SKM-1 (cell line): Measurements from ENCODE around the gene SHQ1.

ENCODE experiments used
- DNase-seq: peaks from one replicate; lab custom pipeline; 2025; ENCODE audit not compliant: unreplicated experiment; lab: John Stamatoyannopoulos, UW

Gene SHQ1

DNA sequence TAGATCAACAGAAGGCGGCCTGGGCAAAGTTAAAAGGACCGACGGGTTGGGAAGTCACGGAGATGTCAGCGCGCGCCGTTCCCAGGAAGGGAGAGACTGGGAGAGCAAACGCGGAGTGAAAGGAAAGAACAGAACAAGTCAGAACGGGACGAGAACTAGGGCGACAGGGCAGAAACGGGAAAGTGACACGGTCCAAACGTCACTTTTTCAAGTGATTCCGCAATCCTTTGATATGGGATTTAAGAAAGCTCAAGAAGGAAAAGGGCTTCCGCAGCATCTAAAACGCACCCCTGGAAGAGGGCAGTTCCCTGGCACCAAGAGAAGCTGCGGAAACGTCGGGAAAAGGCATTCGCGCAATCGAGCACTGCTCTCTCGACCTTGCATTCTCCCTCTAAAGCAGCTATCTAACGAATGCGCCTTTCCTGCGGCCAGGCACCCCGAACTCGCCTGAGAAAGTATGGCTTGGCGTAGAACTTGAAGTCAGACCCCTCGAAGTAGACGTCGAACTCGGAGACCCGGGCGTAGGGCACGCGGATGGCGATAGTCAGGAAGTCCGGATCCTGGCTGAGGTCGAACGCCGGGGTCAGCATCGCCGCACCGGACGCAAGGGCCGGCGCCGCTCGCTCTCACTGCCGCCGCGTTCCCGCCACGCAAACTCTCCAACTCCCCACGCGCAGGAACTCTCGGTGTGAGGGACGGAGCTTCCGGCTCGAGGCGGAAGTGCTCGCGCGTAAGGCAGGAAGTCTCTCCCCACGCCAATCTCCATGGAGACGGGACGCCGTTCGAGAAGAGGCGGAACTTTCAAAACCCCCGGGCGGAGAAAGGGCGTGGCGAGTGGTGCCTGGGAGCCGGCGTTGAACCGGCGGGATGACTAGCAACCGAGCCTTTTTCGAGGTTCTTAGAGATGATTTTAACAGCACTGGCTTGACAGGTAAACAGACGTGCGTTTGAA, at the start of gene SHQ1:
TSS of gene SHQ1 (minus strand) at position 695 of the 952 bp plus-strand sequence. CDS start at position 590, 105 bp downstream.
- peak; percentile 72 for DNase-seq

DNA sequence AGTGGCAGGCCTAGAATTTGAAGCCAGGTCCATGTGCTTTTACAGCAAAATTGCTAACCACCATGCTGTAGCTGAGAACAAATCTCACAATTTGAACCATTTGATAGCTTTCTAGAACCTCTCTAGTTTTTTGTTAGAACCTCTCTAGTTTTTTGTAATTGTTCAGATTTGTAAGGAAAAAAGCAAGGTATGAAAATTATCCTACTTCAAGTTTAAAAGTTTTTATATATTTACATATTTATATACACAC, 49.4 kb upstream of the SHQ1 start:
- no peak for DNase-seq

DNA sequence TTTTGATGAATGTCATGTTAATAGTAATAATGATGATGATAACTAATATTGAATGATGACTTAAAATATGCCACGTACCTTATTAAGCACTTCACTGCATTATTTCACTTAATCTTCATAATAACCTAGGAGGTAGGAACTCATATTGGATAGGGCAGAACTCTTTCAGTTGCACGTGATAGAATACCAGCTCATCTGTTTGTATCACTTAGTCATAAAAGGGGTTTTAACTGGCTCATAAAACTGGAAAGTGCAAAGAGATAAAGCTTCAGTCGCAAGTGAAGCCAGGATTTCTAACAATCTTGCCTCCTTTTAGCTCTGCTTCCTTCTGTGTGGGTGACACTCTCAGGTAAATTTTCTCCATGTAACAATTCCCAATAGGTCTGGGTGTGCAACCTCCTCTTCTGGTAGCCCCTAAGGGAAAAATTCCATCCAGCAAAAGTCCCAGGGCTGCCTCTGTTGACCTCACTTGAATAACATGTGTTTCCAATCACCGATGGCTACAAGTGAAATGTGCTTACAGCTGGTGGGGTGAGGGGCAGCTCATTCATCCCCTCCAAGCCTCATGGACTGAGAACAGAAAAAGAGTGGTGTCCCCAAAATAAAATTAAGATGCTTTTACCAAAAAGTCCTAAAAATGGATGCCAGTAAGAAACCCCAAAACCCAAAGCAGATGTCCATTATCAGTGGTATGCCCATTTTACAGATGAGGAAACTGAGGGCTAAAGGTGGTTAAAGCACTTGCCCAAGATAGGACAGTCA, 48.9 kb upstream of the SHQ1 start:
- DNase-seq: no peak

DNA sequence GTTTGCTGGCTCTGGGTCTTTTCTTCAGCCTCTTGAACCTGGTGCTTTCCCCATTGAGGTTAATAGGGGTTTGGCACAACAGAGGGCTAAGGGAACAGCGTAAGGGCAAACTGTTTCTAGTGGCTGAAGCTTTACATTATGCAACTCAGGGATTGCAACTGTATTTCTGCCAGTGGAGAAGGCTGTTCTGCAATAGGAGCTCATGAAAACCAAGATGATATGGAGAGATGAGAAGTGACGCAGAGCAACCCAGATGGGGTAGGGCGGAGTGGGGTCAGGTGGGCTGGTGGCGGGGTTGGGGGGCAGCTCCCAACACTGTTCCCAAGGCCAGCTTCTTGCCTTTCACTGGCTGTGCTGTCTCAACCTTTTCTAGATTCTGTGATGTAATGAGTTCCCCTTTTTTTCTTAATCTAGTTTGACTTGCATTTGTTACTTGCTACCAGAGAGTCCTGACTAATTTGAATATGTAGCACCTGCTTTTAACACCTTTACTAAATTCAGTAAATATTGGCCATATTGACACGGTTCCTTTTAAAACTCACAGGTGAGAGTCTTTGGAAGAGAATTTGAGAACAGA, 46.8 kb upstream of the SHQ1 start:
- peak; percentile 83 for DNase-seq

DNA sequence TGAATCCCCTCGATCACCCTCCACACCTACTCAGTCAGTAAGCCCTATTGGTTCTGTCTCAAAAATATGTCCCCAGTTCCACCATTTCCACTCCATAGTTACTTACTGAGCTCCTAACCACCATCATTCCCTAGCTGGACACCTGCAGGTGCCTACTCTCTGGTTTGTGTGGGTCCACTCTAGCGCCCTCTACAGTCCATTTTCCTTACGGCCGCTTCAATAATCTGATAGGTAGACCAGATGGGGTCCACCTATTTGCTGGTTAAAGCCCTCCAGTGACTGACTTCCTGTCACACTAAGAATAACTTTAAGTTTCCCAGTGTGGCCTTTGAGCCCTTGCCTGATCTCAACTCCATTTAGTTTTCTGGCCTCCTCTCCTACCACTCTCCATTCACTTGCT, 44.6 kb upstream of the SHQ1 start:
- DNase-seq: no peak

DNA sequence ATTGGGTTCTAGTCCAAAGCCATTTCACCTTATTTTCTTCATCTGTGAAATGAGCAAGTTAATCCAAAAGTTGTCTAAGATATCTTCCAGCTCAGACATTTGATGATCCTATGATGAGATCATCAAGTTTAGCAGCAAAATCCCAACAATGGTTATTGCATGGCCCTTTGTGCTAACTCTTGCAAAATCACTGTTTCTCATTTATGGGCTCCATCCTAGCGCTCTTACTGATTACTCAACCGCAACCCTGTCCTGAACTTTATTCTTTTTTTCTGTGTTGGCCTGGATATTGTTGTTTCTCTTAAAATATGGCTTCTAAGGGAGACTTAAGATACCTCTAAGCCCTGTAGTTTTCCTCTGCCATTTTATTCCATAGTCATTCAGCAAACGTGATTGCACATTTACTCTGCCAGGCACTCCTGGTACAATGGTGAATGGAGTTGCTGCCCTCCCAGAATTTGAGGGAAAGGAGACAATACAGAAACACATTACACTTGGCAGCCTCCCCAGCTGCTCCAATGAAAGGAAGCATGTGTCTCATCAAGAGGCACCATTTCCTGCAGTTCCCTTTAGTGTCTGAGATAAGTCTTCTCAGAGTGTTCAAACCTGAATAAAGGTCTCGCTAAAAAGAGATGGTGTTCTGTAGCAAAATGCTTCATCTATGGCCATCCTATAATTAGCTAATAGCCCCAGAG, 44.0 kb upstream of the SHQ1 start:
- no peak for DNase-seq

DNA sequence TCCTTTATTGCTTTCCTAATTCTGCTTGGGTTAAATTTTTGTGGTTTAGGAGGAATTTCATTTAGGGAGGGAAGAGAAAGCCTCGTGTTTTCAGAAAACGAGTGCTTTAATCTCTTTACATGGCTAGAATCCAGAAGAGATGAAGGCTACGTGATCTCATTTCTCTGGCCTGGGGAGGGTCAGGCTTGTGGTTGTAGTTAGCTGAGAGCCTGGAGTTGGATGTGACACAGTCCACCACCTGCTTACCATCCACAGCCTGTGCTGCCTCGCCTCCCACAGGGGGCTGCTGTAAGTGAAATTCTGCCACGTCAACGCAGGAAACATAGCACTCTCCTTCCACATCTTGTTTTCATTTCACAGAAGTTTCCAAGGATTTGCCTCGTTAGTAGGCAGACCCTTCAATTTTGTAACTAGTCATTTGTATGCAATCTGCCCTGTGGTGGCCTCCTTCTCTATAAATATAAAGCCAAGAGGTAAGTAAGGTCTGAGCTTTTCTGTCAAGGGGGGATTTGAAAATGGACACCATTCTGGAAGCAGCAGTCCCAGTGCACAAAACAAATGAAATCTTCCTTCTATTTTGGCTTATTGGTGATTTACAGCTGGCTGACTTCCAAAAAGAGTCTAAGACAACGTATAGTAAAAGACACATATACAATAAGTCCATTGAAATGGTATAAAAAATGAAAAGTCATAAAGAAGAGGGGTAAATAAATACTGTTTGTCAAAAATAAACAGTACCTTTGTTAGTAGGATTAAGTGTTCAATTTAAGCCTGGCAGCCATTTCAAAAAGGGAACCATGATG, 43.0 kb upstream of the SHQ1 start:
- no peak for DNase-seq

DNA sequence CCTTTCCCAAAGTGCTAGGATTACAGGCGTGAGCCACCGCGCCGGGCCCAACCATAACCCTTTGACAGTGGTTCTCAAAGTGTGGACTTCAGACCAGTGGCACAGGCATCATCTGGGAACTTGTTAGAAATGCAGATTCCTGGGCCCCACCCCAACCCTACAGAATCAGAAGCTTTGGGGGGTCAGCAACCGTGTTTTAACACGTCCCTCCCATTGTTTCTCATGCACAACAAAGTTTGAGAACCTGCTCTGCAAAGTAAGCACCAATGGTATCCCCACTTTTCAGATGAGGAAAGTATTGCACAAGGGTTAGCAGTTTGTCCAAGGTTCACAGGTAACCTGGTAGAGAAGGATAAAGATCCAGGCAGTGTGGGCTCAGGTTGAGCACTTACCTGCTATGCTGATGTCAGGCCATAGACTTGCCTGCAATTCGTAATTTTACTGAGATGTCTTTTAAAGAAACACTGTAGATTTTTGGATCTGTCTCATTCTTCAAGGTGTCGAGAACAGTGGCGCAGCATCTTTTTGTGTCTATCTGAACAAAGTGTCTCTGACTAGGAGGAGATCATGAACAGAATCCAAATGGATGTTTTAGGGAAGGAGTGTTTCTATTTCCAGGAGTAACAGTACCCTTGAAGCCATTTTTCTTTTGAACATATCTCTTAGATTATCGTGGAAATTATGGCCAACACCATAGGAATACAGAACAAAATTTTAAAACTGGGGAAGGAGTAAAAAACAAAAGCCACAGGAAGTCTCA, 42.1 kb upstream of the SHQ1 start:
- DNase-seq: no peak

DNA sequence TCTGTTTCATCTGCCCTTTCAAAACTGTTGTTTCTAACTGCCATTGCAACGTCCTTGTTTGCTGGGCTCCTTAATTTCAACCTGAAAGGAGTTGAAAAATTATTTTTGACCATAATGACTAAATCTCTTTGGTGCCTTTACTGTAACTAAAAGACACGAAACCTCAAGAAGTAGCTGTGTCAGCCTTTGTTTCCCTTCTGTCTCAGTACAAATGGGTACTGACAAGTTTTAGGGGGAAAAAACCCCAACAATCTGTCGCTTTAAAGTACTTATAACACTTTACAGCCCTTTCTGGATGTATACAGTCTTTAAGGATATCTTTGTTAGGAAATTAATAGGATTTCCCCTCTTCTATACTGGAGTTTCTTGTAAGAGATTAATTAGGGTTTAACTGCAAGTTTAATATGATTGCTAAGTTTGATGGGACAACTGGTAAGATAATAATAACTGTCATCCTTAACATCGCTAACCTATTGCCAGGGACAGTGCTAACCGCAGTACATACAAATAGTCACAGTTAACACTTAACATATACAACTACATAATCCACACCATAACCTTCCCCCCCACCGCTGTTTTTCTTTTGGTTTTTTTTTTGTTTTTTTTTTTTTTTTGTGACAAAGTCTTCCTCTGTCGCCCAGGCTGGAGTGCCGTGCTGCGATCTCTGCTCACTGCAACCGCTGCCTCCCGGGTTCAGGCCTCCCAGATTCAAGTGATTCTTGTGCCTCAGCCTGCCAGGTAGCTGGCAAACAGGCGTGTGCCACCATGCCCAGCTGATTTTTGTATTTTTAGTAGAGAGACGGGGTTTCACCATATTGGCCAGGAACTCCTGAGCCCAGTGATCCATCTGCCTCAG, 41.3 kb upstream of the SHQ1 start:
- no peak for DNase-seq

DNA sequence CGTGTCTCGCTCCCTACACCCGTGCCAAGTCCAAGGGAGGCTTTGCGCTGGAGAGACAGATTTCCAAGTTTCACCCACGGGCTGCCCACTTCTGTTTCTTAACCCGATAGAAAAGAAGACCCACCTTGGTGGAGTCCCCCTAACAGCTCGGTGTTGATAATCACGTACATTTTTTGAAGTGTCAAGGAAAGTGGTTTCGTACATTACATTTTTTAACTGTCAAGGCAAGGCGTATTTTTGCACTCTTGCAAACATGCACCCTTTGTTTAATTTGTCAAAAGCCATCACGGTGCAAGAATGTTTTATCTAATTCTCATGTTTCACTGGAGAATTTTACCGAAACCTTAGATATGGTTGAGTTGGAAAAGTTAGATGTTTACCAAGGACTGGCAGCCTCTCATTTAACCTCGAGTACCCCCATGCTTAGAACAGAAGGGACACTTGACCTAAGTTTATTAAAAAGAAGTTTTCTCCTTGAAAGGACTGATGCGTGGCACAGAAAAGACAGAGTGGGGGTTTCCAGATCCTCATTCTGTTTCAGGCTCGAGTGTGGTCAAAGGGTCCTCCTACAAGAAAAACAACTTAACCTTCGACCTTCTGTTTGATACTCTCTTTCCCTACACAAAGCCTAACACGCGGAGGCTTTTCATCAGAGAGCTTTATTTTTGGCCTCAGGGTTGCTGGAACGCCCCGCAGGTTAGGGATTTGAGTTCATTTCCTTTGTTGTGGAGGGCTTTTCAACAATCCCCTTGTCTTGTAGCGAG, 40.5 kb upstream of the SHQ1 start:
- no peak for DNase-seq

DNA sequence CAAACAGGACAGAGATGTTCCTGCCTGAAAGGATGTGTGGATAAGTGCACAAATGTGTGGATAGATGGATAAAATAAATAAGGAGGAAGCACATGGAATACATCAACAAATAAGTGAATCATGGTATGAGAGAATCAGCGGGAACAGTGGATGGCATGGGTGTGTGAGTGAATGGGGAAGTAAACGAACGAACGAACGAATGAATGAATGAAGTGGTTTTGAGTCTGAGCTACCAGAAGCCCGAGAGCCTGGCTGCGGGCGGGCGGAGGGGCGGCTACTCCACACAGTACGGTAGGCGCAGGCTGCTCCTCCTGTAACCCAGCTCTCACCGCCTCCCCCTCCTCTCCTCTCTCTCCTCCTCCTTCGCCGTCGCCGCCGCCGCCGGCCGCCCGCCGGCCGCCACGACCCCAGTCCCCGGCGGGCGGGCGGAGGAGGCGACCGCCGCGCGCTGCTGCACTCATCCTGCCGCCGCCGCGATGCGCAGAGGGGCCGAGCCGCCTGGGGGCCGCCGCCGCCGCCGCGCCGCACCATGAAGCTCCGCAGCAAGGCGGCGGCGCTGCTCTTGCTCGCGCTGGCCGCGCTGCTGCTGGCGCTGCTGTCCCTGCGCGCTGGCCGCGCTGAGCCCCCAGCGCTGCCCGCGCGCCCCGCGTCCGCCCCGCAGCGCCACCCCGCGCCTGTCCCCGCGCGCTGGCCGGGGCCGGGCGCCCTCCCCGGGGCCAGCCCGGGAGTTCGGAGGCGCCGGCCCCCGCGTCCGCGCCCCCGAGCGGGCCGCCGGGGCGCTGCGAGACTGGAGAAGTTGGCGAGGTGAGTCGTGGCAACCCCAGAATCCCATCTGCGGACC, 39.7 kb upstream of the SHQ1 start, which contains the start of gene GXYLT2:
TSS of gene GXYLT2 (plus strand) at position 342 of the 841 bp plus-strand sequence. CDS start at position 530, 188 bp downstream.
- peak; percentile 75 for DNase-seq

DNA sequence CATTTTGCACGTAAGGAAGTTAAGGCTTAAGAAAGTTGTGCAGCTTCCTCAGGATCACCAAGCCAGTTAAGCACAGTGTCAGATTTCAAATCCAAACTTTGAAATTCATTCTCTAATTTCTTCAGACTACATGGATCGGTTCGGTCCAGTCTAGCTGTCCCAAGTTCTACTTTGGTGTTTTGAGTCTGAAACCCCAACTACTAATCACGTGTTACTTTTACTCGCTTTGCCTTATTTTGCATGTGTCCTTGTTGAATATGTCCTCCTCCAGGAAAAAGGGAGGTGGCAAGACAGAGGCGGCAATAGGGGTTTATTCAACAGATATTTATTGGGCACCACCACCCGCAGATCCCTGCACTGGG, 39.1 kb upstream of the SHQ1 start:
- DNase-seq: no peak

DNA sequence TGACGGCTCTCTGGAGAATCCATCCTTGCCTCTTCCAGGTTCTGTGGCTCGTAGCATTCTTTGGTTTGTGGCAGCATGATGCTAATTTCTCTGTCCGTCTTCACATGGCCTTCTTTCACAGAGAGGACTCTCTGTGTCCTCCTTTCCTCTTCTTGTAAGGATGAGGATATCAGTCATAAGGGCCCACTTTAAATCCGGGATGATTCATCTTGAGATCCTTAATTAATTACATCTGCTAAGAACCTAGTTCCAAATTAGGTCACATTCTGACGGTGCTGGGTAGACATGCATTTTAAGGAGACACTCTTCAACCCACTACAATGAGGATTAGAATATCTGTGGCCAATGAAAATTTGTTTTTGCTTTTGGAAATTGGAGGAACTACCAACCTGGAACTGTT, 23.9 kb upstream of the SHQ1 start:
- no peak for DNase-seq

DNA sequence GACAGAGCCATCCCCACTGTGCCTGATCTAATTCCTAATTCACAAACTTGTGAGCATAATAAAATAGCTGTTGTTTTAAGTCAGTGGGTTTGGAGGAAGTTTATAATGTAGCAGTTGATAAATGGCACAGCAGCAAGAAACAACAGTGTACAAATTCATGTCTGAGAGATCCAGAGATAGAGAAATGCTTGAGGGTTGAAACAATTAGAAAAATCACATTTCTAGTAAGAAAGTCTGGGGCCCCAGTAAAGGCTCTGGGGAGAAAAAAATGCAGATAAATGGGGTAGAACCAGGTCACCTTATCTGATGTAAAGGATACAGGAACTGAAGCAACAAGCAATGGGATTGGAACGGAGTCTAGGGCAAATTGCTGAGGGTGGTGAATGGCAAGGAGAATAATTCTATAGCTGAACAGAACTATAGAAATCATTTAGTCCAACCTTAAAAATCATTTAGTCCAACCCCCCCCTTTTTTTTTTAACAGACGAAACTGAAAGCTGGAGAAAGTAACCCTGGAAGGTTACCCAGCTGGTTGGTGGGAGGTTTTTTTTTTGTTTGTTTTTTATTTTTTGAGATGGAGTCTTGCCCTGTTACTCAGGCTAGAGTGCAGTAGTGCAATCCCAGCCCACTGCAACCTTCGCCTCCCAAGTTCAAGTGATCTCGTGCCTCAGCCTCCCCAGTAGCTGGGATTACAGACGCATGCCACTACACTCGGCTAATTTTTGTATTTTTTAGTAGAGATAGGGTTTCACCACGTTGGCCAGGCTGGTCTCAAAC, 14.3 kb upstream of the SHQ1 start:
- no peak for DNase-seq

DNA sequence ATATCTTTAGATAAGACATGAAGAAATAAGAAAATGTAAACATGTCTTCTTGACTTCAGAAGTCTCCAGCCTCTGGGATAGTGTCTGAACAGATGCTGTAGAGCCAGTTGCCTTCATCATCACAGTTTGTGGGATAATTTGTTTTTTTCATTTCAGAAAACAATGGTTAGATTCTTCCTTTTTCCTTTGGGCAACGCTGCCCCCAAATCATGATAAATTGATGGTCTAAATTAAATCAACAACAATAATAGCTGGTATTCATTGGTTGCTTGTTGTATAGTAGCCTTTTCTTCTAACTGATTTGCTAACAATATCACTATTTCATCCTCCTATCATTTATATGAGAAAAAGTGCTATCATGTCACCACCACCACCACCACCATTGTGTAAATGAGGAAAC, 12.6 kb upstream of the SHQ1 start:
- no peak for DNase-seq

DNA sequence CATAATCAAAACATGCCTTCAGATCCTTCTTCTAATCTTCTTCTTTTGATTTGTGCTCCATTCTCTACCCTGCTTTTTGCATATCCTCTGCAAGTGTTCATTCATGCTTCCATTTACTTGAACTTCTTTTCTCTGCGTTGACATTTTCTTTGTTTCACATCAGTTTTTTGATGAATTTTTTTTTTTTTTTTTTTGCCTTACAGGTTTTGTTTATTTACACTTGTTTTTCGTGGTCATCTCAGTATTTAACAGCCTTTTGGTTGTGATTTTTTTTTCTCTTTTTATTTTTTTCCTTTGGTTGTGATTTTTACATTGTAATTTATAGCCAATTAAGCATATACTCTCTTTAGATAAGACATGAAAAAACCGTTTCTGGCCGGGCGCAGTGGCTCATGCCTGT, 11.8 kb upstream of the SHQ1 start:
- no peak for DNase-seq

DNA sequence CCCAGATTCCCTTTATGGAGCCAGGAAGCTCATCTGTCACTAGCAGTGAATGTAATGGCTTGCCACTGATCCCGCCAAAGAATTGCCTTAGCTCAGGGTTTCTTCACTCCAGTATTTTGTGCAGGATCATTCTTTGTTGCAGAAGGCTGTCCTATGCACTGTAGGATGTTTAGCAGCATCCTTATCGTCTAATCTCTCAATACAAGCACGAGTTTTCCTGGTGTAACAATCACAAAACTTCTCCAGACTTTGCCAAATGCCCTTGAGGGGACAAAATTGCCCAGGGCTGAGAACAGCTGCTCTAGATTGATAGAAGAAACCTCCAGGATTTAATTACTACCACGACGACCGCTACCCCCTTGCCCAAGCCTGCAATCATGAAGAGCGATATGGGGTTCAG, 6.8 kb upstream of the SHQ1 start:
- DNase-seq: no peak
